Measurements from ENCODE around the gene SIRT3. TPM values are rescaled to one million over a fixed set of nuclear protein-coding genes. Genes with fewer than 3 reads are reported as not detected.
A peak's percentile ranks its signal among the peaks of the same experiment; 100 is the strongest.
"Not testable (repeated sequence)": the region's sequence is repeated elsewhere in the genome, so short reads cannot be mapped to it uniquely, and the experiment has no call there.

The SIRT3 gene
- total RNA-seq, 4 donors from 2014 or later, result 9.2 to 15.0 (median 12.7) TPM

- H3K9me3 ChIP-seq; H3K27ac ChIP-seq; in situ Hi-C loops (cut with MboI; ENCODE audit: low sequenced_read_pairs in 4 of 4); H3K36me3 ChIP-seq; H3K4me1 ChIP-seq; H3K27me3 ChIP-seq; intact Hi-C loops (cut with DNase I; ENCODE audit: low total_unique reads); H3K4me3 ChIP-seq; ATAC-seq; DNase-seq: not testable (repeated sequence)
- TF ChIP-seq, protein P1, sequence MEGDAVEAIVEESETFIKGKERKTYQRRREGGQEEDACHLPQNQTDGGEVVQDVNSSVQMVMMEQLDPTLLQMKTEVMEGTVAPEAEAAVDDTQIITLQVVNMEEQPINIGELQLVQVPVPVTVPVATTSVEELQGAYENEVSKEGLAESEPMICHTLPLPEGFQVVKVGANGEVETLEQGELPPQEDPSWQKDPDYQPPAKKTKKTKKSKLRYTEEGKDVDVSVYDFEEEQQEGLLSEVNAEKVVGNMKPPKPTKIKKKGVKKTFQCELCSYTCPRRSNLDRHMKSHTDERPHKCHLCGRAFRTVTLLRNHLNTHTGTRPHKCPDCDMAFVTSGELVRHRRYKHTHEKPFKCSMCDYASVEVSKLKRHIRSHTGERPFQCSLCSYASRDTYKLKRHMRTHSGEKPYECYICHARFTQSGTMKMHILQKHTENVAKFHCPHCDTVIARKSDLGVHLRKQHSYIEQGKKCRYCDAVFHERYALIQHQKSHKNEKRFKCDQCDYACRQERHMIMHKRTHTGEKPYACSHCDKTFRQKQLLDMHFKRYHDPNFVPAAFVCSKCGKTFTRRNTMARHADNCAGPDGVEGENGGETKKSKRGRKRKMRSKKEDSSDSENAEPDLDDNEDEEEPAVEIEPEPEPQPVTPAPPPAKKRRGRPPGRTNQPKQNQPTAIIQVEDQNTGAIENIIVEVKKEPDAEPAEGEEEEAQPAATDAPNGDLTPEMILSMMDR (IDR thresholded peaks at IDR 0.05 in 4 of 5, conservative IDR thresholded peaks at IDR 0.05 in 1 of 5), result peak in 1 of 5 experiments; percentile 14
Observed at GRCh38 chr11:189200-189783, 46.9 kb downstream of the SIRT3 start.

DNA sequence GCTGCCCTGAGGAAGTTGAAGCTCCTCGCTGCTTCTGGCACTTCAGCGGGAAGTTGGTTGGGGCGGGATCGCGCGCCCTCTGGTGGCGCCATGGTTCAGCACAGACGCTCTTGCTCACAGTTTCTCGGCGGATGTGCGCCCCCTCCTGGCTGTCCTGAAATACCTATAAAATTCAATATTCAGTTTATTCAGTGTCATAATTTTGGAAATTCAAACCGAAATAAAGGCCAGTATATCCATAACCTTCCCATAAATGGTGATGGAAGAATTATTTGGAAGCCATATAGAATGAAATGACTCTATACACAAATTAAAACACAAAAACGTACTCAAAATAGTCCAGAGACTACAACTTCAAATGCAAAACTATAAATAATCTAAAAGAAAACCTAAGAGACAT, 55.9 kb downstream of the SIRT3 start:
- H3K4me1 ChIP-seq; H3K36me3 ChIP-seq; H3K9me3 ChIP-seq; H3K27ac ChIP-seq; DNase-seq; H3K4me3 ChIP-seq; in situ Hi-C loops (cut with MboI; ENCODE audit: low sequenced_read_pairs in 4 of 4); intact Hi-C loops (cut with DNase I; ENCODE audit: low total_unique reads); H3K27me3 ChIP-seq; ATAC-seq: not testable (repeated sequence)
- TF ChIP-seq, protein P1 (IDR thresholded peaks at IDR 0.05 in 4 of 5, conservative IDR thresholded peaks at IDR 0.05 in 1 of 5), result peak in 1 of 5 experiments; percentile 26

Other genes starting within 250 kb of the SIRT3 start
- not detected for gene SCGB1C1, start 43.3 kb downstream of the SIRT3 start, total RNA-seq
- 10 to 100 TPM; 11.3 to 15.9 (median 12.8) TPM for gene BET1L, start 28.9 kb downstream of the SIRT3 start, total RNA-seq
- gene RIC8A, start 28.6 kb downstream of the SIRT3 start, total RNA-seq, result 10 to 100 TPM; 35.6 to 68.5 (median 47.8) TPM
- 100 to 1,000 TPM; 128 to 189 (median 163) TPM for gene PSMD13, start 634 bp upstream of the SIRT3 start, total RNA-seq
- gene NLRP6, start 42.1 kb upstream of the SIRT3 start, total RNA-seq, result under 1 TPM in 1 of 4 donors, not detected in 3; 0.09 TPM
- 1 to 10 TPM in 3 of 4 donors, under 1 TPM in 1; 0.98 to 3.4 (median 2.7) TPM for gene PGGHG, start 52.8 kb upstream of the SIRT3 start, total RNA-seq
- gene IFITM5, start 63.2 kb upstream of the SIRT3 start, total RNA-seq, result not detected
- gene IFITM2, start 71.5 kb upstream of the SIRT3 start, total RNA-seq, result 10 to 100 TPM; 37.8 to 80.9 (median 44.9) TPM
- gene IFITM1, start 77.7 kb upstream of the SIRT3 start, total RNA-seq, result 100 to 1,000 TPM in 1 of 4 donors, 10 to 100 TPM in 3; 47.8 to 103 (median 80.5) TPM
- gene IFITM3, start 84.5 kb upstream of the SIRT3 start, total RNA-seq, result 10 to 100 TPM; 46.3 to 83.6 (median 63.2) TPM
- gene B4GALNT4, start 133.2 kb upstream of the SIRT3 start, total RNA-seq, result not detected
- 1 to 10 TPM in 1 of 4 donors, under 1 TPM in 1, not detected in 2; 0.55 to 1.3 TPM for gene PKP3, start 157.9 kb upstream of the SIRT3 start, total RNA-seq
- 10 to 100 TPM in 3 of 4 donors, 1 to 10 TPM in 1; 4.2 to 21.6 (median 11.9) TPM for gene SIGIRR, start 178.7 kb upstream of the SIRT3 start, total RNA-seq
- under 1 TPM in 2 of 4 donors, not detected in 2; 0.23 to 0.41 TPM for gene ANO9, start 205.7 kb upstream of the SIRT3 start, total RNA-seq
- gene PTDSS2, start 213.9 kb upstream of the SIRT3 start, total RNA-seq, result 10 to 100 TPM; 21.7 to 31.5 (median 23.7) TPM

All from gastrocnemius medialis (tissue), 4 donors.